ENCODE results near the gene GALNTL6. TPM values are rescaled to one million over a fixed set of nuclear protein-coding genes. Genes with fewer than 3 reads are reported as not detected.

Gene GALNTL6
- polyA plus RNA-seq, 4 donors, result 0.30 to 0.45 (median 0.31) TPM; not detected in 1

GRCh38 chr4:172776203-172776861, 963.1 kb downstream of the GALNTL6 start:
- no peaks in the 10 kb centered on the region for H3K9me3 ChIP-seq (ENCODE audit: control insufficient read depth in 2 of 2, insufficient read depth in 1 of 2, low read depth in 1 of 2, low read length in 1 of 2)
- H3K27ac ChIP-seq (ENCODE audit: low read depth in 1 of 3, low read length in 2 of 3), result no peak overlapping the region
- H3K4me3 ChIP-seq (ENCODE audit: low read depth in 1 of 3, low read length in 3 of 3), result no peak overlapping the region
- H3K4me1 ChIP-seq (ENCODE audit: control insufficient read depth in 3 of 3, insufficient read depth in 2 of 3, low read depth in 1 of 3, low read length in 2 of 3), result no peaks in the 10 kb centered on the region
- WGBS, 3 donors, result 66 to 76% (median 68%) methylated on average over 4 of the region's 4 CpGs
- no peaks in the 10 kb centered on the region for H3K36me3 ChIP-seq (ENCODE audit: control insufficient read depth in 3 of 3, insufficient read depth in 2 of 3, low read depth in 1 of 3, low read length in 3 of 3)
- FAIRE-seq, result no peak
- no peaks in the 10 kb centered on the region for H3K27me3 ChIP-seq (ENCODE audit: control insufficient read depth in 3 of 3, insufficient read depth in 3 of 3, low read length in 3 of 3)
- no peak for DNase-seq

GRCh38 chr4:172777729-172778431, 964.7 kb downstream of the GALNTL6 start:
- no peak for FAIRE-seq
- H3K4me3 ChIP-seq (ENCODE audit: low read depth in 1 of 3, low read length in 3 of 3), result no peak overlapping the region
- no peaks in the 10 kb centered on the region for H3K36me3 ChIP-seq (ENCODE audit: control insufficient read depth in 3 of 3, insufficient read depth in 2 of 3, low read depth in 1 of 3, low read length in 3 of 3)
- DNase-seq, result no peak
- no peaks in the 10 kb centered on the region for H3K4me1 ChIP-seq (ENCODE audit: control insufficient read depth in 3 of 3, insufficient read depth in 2 of 3, low read depth in 1 of 3, low read length in 2 of 3)
- 76 to 88% (median 81%) methylated on average over 3 of the region's 3 CpGs for WGBS, 3 donors
- H3K27me3 ChIP-seq (ENCODE audit: control insufficient read depth in 3 of 3, insufficient read depth in 3 of 3, low read length in 3 of 3), result no peaks in the 10 kb centered on the region
- H3K27ac ChIP-seq (ENCODE audit: low read depth in 1 of 3, low read length in 2 of 3), result no peak overlapping the region
- no peaks in the 10 kb centered on the region for H3K9me3 ChIP-seq (ENCODE audit: control insufficient read depth in 2 of 2, insufficient read depth in 1 of 2, low read depth in 1 of 2, low read length in 1 of 2)

DNA sequence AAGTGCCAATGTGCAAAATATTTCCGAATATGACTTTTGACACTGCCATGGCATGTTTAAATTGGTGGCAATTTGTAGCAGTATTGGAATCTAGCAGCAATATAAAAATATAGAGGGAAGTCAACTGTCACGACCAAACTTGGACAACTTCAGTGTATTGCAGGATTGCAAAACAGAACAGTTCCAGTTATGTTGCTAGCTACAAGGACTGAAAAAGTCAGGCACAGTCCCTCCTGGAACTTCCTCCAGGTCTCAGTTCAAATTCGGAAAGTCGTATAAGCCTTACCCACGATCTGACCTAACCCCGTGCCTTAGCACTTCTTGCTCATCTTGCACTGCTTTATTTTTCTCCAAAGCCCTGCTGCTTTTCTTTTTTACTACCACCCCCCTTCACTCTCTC, 965.4 kb downstream of the GALNTL6 start:
- no peak for DNase-seq
- Histone ChIP-seq H3K4me3 (ENCODE audit: low read depth in 1 of 3, low read length in 3 of 3) (no peak overlapping the region), H3K9me3 (ENCODE audit: control insufficient read depth in 2 of 2, insufficient read depth in 1 of 2, low read depth in 1 of 2, low read length in 1 of 2) (no peaks in the 10 kb centered on the region), H3K4me1 (ENCODE audit: control insufficient read depth in 3 of 3, insufficient read depth in 2 of 3, low read depth in 1 of 3, low read length in 2 of 3) (no peaks in the 10 kb centered on the region), H3K27me3 (ENCODE audit: control insufficient read depth in 3 of 3, insufficient read depth in 3 of 3, low read length in 3 of 3) (no peaks in the 10 kb centered on the region), H3K27ac (ENCODE audit: low read depth in 1 of 3, low read length in 2 of 3) (no peak overlapping the region), H3K36me3 (ENCODE audit: control insufficient read depth in 3 of 3, insufficient read depth in 2 of 3, low read depth in 1 of 3, low read length in 3 of 3) (no peaks in the 10 kb centered on the region)
- no peak for FAIRE-seq
- WGBS, 3 donors, result 72 to 81% (median 74%) methylated on average over 6 of the region's 6 CpGs

GRCh38 chr4:172780566-172781081, 967.4 kb downstream of the GALNTL6 start:
- DNase-seq (no peak), FAIRE-seq (no peak)
- H3K4me1 ChIP-seq (ENCODE audit: control insufficient read depth in 3 of 3, insufficient read depth in 2 of 3, low read depth in 1 of 3, low read length in 2 of 3), result no peaks in the 10 kb centered on the region
- H3K4me3 ChIP-seq (ENCODE audit: low read depth in 1 of 3, low read length in 3 of 3), result no peak overlapping the region
- WGBS, 3 donors, result 69 to 77% (median 73%) methylated on average over 3 of the region's 3 CpGs
- H3K36me3 ChIP-seq (ENCODE audit: control insufficient read depth in 3 of 3, insufficient read depth in 2 of 3, low read depth in 1 of 3, low read length in 3 of 3), result no peaks in the 10 kb centered on the region
- no peaks in the 10 kb centered on the region for H3K27me3 ChIP-seq (ENCODE audit: control insufficient read depth in 3 of 3, insufficient read depth in 3 of 3, low read length in 3 of 3)
- no peak overlapping the region for H3K27ac ChIP-seq (ENCODE audit: low read depth in 1 of 3, low read length in 2 of 3)
- H3K9me3 ChIP-seq (ENCODE audit: control insufficient read depth in 2 of 2, insufficient read depth in 1 of 2, low read depth in 1 of 2, low read length in 1 of 2), result no peaks in the 10 kb centered on the region

DNA sequence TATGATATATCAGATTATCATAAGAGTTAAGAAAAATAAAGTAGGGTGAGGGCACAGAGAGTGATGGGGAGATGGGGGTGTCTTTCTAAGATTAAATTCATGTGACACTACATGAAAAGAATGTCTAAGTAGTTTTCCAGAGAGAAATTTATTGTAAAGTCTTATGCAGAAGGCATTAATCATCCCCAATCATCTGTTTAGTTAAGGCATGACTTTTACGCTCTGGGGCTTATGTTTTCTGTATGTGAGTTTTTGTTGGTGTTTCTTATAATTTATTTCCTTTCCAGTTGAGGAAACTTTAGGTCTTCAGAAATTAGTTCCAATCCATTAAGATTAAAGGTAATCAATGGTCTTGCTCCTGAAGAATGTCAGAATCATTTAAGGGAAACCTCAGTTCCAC, 972.4 kb downstream of the GALNTL6 start:
- WGBS, 3 donors, result 75 to 82% (median 81%) methylated on average over 1 of the region's 1 CpG
- Histone ChIP-seq H3K36me3 (ENCODE audit: control insufficient read depth in 3 of 3, insufficient read depth in 2 of 3, low read depth in 1 of 3, low read length in 3 of 3) (no peaks in the 10 kb centered on the region), H3K4me3 (ENCODE audit: low read depth in 1 of 3, low read length in 3 of 3) (no peak overlapping the region), H3K27ac (ENCODE audit: low read depth in 1 of 3, low read length in 2 of 3) (no peak overlapping the region), H3K4me1 (ENCODE audit: control insufficient read depth in 3 of 3, insufficient read depth in 2 of 3, low read depth in 1 of 3, low read length in 2 of 3) (no peaks in the 10 kb centered on the region), H3K9me3 (ENCODE audit: control insufficient read depth in 2 of 2, insufficient read depth in 1 of 2, low read depth in 1 of 2, low read length in 1 of 2) (no peaks in the 10 kb centered on the region), H3K27me3 (ENCODE audit: control insufficient read depth in 3 of 3, insufficient read depth in 3 of 3, low read length in 3 of 3) (no peaks in the 10 kb centered on the region)
- FAIRE-seq, result no peak
- no peak for DNase-seq

- Histone ChIP-seq H3K4me3 (ENCODE audit: low read depth in 1 of 3, low read length in 3 of 3) (no peak overlapping the region), H3K4me1 (ENCODE audit: control insufficient read depth in 3 of 3, insufficient read depth in 2 of 3, low read depth in 1 of 3, low read length in 2 of 3) (no peaks in the 10 kb centered on the region), H3K9me3 (ENCODE audit: control insufficient read depth in 2 of 2, insufficient read depth in 1 of 2, low read depth in 1 of 2, low read length in 1 of 2) (no peaks in the 10 kb centered on the region), H3K36me3 (ENCODE audit: control insufficient read depth in 3 of 3, insufficient read depth in 2 of 3, low read depth in 1 of 3, low read length in 3 of 3) (no peaks in the 10 kb centered on the region), H3K27ac (ENCODE audit: low read depth in 1 of 3, low read length in 2 of 3) (no peak overlapping the region), H3K27me3 (ENCODE audit: control insufficient read depth in 3 of 3, insufficient read depth in 3 of 3, low read length in 3 of 3) (no peaks in the 10 kb centered on the region)
- DNase-seq, result no peak
- 31 to 42% (median 36%) methylated on average over 4 of the region's 4 CpGs for WGBS, 3 donors
- FAIRE-seq, result no peak
Observed at GRCh38 chr4:172786039-172786792, 973.0 kb downstream of the GALNTL6 start.

GRCh38 chr4:172787111-172787510, 973.9 kb downstream of the GALNTL6 start:
- H3K36me3 ChIP-seq (ENCODE audit: control insufficient read depth in 3 of 3, insufficient read depth in 2 of 3, low read depth in 1 of 3, low read length in 3 of 3), result no peaks in the 10 kb centered on the region
- no peaks in the 10 kb centered on the region for H3K4me1 ChIP-seq (ENCODE audit: control insufficient read depth in 3 of 3, insufficient read depth in 2 of 3, low read depth in 1 of 3, low read length in 2 of 3)
- H3K9me3 ChIP-seq (ENCODE audit: control insufficient read depth in 2 of 2, insufficient read depth in 1 of 2, low read depth in 1 of 2, low read length in 1 of 2), result no peaks in the 10 kb centered on the region
- 71 to 79% (median 72%) methylated on average over 3 of the region's 3 CpGs for WGBS, 3 donors
- no peak overlapping the region for H3K27ac ChIP-seq (ENCODE audit: low read depth in 1 of 3, low read length in 2 of 3)
- H3K27me3 ChIP-seq (ENCODE audit: control insufficient read depth in 3 of 3, insufficient read depth in 3 of 3, low read length in 3 of 3), result no peaks in the 10 kb centered on the region
- DNase-seq (no peak), FAIRE-seq (no peak)
- H3K4me3 ChIP-seq (ENCODE audit: low read depth in 1 of 3, low read length in 3 of 3), result no peak overlapping the region

- no peaks in the 10 kb centered on the region for H3K36me3 ChIP-seq (ENCODE audit: control insufficient read depth in 3 of 3, insufficient read depth in 2 of 3, low read depth in 1 of 3, low read length in 3 of 3)
- H3K4me1 ChIP-seq (ENCODE audit: control insufficient read depth in 3 of 3, insufficient read depth in 2 of 3, low read depth in 1 of 3, low read length in 2 of 3), result no peaks in the 10 kb centered on the region
- H3K4me3 ChIP-seq (ENCODE audit: low read depth in 1 of 3, low read length in 3 of 3), result no peak overlapping the region
- FAIRE-seq, result no peak
- DNase-seq, result no peak
- H3K27ac ChIP-seq (ENCODE audit: low read depth in 1 of 3, low read length in 2 of 3), result no peak overlapping the region
- WGBS, 3 donors, result 92 to 96% (median 92%) methylated on average over 4 of the region's 4 CpGs
- no peaks in the 10 kb centered on the region for H3K27me3 ChIP-seq (ENCODE audit: control insufficient read depth in 3 of 3, insufficient read depth in 3 of 3, low read length in 3 of 3)
- H3K9me3 ChIP-seq (ENCODE audit: control insufficient read depth in 2 of 2, insufficient read depth in 1 of 2, low read depth in 1 of 2, low read length in 1 of 2), result no peaks in the 10 kb centered on the region
Observed at GRCh38 chr4:172791841-172792240, 978.6 kb downstream of the GALNTL6 start.

Measured in small intestine (tissue), 7 donors.